Erythroblast (primary cell): ENCODE results near the gene PRICKLE2.

Experiments used
- GATA1 ChIP-seq: IDR thresholded peaks from 2 replicates; pipeline ENCODE4 v1.6.1; 2011; ENCODE audit warnings: low read depth, mild to moderate bottlenecking, control low read depth, low read length, moderate library complexity
- POLR2A ChIP-seq: IDR thresholded peaks from 2 replicates; pipeline ENCODE4 v1.6.1; 2011; ENCODE audit warnings: mild to moderate bottlenecking, low read length

DNA sequence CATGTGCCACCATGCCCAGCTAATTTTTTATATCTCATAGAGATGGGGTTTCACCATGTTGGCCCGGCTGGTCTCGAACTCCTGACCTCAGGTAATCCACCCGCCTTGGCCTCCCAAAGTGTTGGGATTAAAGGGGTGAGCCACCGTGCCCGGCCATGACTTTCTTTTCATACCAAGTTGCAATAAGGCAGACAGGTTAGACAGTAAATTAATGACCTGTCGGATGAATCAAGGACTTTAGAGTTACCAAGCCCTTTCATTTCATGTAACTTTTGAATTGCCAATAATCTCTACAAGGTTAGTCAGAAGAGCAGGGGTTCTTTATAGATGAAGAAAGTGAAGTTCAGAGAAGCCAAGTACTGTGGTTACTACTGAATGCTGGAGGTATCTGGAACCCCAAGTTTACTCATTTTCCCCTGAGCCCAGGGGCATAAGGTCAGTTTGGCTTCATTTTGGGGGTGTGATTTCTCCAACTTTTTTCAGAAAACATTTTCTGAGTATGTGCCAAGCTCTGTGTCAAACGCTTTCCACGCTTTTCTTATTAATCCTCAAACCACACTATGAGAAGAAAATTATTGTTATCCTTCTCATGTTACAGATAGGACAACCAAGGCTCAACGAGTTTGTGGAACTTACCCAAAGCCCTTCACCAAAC, 11.9 kb downstream of the PRICKLE2 start:
- TF ChIP-seq POLR2A (no peak), GATA1 (no peak)
